Stimulated activated CD4-positive, alpha-beta T cell treated with anti-CD3 and anti-CD28 coated beads, TNF-alpha, amount 100 ng/mL, for 48 hours (primary cell): Measurements from ENCODE around the gene WAPL.

Source experiments
- DNase-seq, 3 donors: peaks; one replicate each; pipeline ENCODE4 v3.0.0-alpha.2; 2020; ENCODE audit warnings: low read depth in 3 of 3

WAPL gene

GRCh38 chr10:86523348-86523747 lies 1.8 kb upstream of the WAPL start:
- no peak for DNase-seq

- DNase-seq, result no peak
These were observed 891 bp upstream of the WAPL start for GRCh38 chr10:86522510-86522855.

DNA sequence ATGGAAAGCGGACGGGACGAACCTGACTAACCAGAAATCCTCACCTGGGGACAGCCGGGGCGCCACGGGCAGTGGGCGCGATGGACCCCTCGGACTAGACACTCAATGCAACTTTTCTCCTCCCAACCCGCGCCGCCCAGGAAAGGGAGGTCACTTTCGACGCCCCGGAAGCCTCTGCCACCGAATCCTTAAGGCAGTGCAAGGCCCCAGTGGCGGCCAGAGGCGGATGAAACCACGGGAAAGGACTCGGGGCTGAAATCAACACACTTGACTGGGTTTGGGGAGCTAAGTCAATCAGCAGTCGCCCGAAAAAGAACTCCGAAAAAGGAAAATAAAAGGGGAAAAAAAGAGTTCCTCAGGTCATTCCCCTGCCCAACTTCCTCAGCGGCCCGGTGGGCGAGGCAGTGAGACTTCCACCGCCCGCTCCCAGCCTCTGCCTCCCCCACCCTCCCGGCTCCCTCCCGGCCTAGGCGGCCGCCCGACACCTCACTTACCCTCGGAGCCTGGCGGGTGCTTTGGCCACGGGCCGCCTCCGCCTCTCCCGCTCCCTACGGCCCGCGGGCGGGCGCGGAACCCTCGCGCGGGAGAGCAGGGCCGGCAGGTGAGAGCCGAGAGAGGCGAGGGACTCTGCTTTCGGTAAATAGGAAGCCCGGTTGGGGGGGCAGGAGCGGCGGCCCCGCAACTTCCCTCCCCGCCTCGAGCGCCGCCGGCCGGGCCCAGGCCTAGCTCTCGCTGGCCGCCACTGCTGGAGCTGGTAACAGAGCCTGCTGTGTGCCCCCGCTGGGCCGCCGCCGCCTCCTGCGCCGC lies 518 bp downstream of the WAPL start:
- DNase-seq, result peak in 1 of 3 donors; percentile 36

DNA sequence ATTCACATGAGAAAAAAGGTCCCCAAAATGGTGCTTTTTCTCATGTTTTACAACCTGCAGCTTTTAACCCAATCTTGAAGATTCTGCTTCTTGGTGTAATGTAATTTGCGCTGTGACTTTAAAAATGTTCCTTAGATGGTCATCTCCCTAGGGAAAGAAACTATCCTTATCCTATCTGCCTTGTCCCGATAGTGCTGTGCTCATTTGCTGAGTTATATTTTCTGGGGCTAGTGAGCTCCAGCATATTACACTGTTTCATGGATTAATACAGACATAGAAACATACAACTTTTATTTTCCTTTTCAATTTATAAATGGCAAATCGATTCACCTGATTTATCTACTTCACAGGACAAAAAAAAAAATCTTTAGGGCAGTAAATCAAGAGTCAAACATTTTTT lies 2.8 kb downstream of the WAPL start:
- no peak for DNase-seq

DNA sequence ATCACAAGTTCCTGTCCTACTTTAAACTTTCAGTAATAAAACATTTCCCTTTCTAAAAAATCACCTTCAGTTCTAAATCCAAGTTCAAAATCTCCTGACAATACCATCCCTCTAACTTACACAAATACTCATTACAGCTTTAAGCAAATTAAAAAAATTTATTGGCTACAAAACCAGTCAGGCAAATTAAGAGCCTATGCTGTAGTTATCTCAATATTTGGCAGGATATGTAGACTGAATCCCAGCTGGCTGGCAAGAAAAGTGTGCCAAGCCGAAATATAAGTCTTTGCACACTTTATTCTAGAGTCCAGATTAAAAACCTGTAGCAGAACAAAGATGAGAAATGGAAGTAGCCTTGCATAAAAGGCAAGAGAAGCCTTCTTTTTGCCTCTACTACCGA lies 9.5 kb downstream of the WAPL start:
- no peak for DNase-seq

- no peak for DNase-seq
These were observed 10.3 kb downstream of the WAPL start for GRCh38 chr10:86511027-86511865.

DNA sequence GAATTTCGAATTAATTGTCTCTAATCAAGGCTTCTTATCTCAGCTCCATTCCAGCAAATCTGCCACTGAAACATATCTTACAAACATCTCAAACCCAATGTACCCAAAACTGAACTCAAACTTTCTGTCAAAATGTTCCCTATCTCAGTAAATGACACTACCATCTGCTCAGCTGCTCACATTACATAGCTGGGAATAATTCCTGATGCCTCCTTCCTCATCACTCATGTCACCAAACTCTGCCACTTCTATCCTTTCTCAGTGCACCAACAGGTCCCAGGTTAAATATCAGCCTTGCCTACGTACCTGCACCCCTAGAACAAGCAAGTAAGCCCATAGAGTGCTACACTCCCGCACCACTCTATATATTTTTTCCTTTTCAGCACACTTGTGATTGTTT lies 12.4 kb downstream of the WAPL start:
- no peak for DNase-seq

DNA sequence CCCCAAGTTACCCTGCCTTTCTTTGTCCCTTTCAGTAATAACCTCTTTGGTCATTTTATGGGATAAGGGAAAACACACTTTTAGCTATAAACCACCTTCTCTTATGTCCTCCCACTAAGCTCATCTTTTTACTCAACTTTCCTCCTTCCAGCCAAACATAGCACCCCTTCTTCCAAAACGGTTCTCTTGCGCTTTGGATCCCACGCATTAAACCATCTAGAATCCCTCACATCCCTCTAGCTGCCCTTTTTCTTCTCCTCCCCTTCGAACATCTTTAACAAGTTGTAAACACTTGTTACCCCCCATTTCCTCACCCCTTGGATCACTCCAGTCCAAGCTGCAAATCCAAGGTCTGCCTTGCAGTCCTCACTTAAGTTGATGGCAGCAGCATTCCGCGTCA lies 13.4 kb downstream of the WAPL start:
- no peak for DNase-seq

GRCh38 chr10:86506499-86506898 lies 15.1 kb downstream of the WAPL start:
- no peak for DNase-seq

DNA sequence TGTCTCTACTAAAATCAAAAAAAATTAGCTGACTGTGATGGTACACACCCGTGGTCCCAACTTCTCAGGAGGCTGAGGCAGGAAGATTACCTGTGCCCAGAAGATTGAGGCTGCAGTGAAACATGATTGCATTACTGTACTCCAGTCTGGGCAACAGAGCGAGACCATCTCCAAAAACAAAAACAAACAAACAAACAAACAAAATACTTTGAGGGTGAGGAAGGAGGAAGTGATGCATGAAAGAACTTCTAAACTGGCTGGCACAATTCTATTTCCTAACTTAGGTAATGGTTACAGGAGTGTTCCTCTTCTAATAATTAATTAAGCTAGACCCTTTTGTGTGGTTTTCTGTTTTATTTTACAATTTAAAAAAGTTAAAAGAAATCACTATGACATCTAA lies 15.5 kb downstream of the WAPL start:
- DNase-seq, result no peak

DNA sequence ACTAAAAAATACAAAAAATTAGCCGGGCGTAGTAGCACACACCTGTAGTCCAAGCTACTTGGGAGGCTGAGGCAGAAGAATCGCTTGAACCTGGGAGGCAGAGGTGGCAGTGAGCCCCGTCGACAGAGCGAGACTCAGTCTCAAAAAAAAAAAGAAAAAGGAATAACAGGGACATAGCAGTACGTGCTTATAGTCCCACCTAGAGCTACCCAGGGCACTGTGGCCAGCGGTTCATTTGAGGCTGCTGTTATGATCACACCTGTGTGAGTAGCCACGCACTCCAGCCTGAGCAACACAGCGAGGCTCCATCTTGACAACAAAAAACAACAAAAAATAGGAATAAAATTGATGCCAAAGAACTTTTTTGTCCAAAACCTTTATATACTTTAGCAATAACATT lies 17.1 kb downstream of the WAPL start:
- no peak for DNase-seq

- no peak for DNase-seq
These were observed 20.7 kb downstream of the WAPL start for GRCh38 chr10:86500846-86501245.

- no peak for DNase-seq
These were observed 23.0 kb downstream of the WAPL start for GRCh38 chr10:86498598-86498997.

- no peak for DNase-seq
These were observed 24.0 kb downstream of the WAPL start for GRCh38 chr10:86497621-86498020.

- DNase-seq, result no peak
These were observed 31.5 kb downstream of the WAPL start for GRCh38 chr10:86489960-86490612.

- DNase-seq, result no peak
These were observed 32.4 kb downstream of the WAPL start for GRCh38 chr10:86489071-86489810.

DNA sequence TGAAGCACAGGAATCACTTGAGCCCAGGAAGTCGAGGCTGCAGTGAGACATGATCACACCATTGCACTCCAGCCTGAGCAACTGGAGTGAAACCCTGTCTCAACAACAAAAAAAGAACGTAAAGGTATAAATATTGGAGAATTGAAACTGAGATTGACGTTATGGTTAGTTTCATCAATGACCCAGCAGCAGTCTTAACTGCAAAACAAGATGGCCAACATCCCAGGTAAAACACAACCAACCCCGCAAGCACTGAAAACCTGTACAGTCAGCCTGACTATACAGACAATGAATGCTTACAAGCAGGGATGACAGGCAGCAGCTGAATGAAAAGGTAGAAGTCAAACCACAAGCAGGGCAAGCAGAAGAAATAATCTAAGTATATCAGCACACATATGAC lies 34.7 kb downstream of the WAPL start:
- no peak for DNase-seq

- no peak for DNase-seq
These were observed 37.9 kb downstream of the WAPL start for GRCh38 chr10:86483664-86484063.

GRCh38 chr10:86481761-86482160 lies 39.8 kb downstream of the WAPL start:
- no peak for DNase-seq

DNA sequence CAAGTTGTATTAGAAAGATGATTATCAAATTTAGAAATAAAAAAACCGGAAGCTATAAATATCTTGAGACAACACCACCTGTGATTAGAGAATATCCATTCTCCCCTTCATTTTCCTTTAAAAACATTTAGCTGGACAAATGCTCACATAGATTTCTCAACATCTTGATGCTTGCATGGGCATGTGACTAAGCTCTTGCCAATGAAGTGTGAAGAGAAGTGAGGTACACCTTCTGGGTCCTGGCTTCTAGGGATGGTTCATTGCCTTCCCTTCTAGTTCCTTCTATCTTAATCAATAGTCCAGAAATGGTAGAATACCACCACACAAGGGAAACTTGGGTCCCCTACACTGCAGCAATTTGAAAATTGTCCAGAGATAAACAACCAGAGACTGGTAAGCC lies 41.0 kb downstream of the WAPL start:
- DNase-seq, result no peak

DNA sequence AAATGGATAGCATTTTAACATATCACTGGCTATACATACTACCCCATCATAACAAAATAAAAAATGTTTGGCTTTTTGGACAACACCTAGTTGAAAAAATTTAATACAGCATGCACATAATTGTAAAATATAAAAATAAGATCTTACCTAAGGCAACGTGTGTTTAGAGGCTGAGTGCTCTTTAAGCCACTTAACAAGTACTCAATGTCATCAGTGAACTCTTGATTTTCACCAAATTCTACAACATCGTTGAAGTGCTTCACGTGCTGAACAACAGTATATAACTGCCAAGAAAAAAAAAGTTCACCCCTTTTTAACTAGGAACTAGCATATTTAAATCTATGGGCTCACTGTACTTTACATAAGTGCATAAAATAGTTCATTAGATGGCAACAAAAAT lies 49.5 kb downstream of the WAPL start:
- no peak for DNase-seq
